ENCODE measurements around the gene SCG3.
A peak's percentile ranks its signal among the peaks of the same experiment; 100 is the strongest.

SCG3 gene

DNA sequence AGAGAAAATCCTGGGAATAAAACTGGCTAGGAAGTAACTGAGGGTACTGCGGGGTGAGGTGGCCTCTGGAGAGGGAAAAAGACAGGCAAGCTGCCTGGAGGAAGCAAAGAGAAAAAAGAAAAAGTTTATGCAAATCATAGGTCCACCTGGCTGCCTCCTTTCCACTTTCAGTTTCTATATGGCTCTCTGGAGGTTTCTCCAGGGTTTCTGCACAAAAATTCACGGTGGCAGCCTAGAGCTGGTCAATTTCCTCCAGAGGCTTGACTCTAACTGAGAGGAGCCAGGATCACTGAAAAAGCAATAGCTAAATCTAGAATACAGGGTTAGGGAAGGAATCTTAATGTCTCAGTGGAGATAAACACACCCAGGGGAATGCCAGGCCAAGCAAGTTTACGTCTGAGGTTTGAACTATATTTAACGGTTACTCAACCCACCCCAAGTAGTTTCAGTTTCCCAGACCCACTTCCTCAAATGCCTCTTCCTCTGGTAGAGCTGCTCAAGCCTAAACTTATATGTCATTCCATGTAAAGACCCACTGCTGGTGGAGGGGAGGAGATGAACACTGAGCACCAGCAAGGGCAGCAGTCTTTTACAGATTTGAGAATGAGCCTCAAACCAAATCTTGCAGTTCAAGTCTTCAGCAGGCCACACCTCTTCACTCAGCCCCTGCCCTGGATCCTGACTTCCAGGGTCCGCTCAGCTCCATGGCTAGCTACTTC, 50.4 kb downstream of the SCG3 start:
- peak; percentile 27 to 81 for DNase-seq

DNA sequence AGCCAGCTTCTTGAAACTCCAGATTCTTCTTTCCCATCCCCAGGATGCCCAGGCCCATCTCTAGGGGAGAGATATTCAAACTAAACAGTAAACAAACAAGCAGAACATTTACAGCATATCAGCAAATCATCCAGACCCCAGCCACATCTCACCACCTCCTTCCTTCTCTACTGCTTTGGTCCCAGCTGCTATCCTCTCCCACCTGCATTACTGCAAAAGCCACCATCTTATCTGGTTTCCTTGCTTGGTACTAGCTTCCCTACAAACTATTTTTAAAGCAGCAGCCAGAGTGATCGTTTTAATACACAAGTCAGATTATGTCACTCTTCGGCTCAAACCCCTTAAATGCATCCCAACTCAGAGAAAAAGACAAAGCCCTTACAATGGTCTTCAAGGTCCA, 51.3 kb downstream of the SCG3 start:
- peak in 1 of 2 experiments; percentile 10 for DNase-seq

DNA sequence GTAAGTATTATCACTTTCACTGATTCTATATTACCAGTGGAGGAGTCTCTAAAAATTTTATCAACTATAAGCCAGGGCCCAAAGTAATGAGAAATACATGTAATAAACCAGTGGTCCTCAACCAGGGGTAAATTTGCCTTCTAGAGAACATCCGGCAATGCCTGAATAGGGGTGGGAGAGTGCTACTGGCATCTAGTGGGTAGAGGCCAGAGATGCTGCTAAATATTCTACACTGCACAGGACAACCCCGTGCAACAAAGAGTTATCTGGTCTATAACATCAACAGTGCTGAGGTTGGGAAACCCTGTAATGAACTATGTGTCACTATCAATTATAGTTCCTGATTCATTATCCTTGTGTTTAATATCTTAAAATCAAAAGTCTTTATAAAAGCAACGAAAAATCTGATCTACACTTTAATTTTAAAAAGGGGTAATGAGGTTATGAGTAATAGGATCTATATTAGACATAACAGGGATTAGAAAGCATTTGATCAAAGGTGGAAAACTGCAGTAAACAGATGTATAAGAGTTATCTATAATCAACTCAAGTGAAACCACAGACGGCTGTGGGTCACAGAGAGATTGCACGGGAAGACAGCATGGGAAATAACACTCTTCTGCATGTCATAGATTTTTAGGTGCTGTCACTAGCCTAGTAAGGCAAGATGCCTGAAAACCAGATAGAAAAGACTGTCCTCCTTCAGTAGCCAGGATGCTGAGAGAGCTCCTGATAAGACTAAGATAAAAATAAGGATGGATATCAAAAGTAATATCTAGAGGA, 54.1 kb downstream of the SCG3 start:
- peak in 1 of 2 experiments; percentile 21 for DNase-seq

DNA sequence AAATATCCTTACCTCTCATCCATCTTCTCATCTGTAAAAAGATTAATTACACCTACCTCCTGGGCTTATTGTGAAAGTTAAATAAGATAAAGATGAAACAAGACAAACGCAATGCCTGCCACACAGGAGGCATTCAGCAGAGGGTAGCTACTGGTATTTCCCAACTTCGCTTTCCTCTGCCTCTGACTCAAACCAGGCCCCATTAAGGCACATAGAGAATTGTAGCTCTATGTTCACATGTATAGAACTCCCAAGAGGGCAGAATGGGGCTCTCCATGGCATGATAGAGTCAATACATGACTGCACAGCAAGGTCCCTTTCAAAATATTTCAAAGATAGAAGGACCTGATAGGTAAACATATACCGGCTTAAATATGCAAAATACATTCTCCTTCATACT, 54.8 kb downstream of the SCG3 start:
- peak in 1 of 2 experiments; percentile 40 for DNase-seq

DNA sequence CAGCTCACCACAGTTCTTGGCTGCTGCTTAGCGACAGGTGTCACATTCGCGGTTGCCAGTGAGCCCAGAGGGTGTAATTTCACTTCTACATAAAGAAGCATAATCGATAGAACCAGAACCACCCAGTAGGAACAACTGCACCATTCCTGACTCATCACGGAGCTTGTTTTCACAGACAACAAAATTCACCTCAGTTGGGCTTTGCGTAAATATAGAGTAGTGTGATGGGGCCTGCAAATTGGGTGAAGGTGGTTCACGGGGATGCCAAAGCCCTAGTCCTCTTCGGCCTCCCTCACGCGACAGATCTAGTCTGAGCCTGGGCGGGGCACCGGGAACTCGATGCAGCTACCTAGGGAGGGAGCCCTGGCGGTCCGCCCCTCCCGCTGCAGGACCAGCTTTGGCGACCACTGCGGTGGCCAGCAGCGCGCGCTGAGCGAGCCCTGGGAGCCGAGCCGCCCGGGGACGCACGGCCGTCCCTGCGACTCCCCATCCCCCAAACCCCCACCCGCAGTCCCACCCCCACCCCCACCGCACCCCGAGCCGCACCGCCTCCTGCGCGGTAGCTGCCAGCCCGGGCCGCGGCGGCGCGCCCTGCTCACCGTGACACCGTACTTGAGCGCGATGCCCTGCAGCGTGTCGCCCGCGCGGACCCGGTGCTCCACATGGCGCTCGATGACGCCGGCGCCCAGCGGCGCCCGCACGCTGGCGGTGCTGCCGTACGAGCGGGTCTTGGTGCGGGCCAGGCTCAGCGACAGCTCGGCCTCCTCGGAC, 55.6 kb downstream of the SCG3 start:
- peak; percentile 52 to 81 for DNase-seq

DNA sequence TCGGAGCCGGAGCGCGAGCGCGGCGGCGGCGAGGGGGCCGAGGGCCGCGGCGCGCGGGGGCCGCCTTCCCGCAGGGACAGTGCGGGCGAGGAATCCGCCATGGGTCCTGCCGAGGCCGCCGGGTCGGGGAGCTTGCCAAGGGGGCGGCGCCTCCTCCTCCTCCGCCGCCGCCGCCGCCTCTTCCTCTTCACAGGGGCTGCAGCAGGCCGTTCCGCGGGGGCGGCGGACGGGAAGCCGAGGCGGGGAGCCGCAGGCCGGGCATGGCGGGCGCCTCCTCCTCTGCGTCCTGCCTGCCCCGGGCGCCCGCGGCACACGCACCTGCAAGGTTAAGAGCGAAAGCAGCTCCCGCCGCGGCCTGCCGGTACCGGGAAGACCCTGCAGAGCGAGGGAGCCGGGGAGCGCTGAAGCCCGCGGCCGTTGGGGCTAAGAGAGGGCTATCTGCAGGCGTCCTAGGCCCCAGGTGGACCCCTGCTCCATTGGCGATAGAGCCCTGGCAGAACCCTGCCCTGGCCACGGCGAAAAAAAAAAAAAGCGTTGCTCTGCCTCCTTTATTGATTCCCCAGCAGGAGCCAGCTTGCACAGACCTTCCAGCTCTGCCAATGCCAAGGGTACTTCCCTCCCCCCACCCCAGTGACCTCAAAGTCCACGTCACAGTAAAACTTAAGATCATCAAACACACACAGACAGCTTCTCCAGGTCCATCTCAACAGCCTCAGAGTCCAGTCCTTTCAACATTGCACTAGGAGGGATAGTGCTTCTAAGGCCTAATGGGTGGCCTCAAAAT, 56.4 kb downstream of the SCG3 start, which contains the start of gene LYSMD2:
Gene LYSMD2, minus strand, starts transcription at position 134 of the 784 bp plus-strand sequence. Its CDS starts 33 bp downstream, at position 101.
- peak; percentile 12 to 69 for DNase-seq

DNA sequence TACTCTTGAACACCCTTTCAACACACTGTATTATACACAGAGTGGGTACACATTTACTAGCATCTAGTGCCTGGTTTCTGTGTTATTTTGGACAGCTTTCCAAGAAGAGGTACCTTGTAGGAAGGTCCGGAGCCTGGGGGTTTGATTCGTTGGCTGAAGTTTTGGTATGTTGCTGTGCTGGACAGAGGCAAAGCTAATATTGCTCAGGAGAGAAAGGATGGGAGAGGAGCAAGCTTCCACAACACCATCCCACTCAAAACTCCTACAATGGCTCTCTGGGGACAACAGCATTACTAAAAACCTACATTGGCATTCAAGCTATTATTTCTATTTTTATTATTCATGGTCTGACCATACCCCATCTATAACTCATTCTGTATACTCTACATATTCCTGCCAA, 57.2 kb downstream of the SCG3 start:
- DNase-seq, result no peak

DNA sequence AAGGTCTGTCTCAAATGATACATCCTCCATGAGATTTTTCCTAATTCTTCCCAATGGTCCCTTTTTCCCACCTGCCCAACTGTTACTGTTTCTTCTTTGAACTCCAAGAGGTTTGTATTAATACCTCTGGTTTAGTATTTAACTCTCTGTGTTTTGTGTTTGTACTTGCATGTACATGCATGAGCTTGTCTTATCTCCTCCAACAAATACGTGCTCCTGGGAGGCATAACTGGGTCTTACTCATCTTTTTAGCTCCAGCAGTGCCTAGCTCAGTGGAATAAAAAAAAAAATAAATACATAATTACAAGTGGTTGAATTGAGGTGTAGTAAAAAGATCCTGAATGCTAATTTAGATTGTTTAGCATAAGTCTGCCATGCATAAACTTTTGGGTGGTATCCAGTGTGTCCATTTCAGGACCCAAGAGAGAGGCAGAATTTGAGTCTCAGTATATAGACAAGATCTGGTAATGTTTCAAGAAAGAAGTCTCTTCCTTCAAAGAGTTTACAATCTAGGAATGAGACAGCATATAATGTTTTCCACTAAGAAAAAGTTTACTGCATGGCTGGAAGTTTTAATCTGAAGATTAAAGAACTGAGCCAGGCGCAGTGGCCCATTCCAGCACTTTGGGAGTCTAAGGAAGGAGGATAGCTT, 57.9 kb downstream of the SCG3 start:
- DNase-seq, result no peak

DNA sequence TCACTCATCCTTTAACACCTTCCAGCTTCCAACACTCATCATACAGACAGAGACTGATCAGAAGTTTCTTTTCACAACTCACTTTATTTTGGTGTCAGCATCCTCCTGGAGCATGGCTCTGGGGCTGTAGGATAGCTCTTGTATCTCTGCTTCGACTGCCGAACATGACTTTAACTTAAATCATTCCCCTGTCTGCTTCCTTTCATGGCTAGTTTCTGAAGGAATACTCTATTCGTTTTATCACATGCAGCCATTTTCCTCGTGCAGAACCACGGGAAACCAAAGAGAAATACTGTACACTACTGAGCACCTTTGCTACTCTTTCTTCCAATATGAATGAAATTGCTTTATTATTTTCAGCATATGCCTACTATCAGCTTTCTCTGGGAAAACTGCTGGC, 68.0 kb downstream of the SCG3 start:
- no peak for DNase-seq

DNA sequence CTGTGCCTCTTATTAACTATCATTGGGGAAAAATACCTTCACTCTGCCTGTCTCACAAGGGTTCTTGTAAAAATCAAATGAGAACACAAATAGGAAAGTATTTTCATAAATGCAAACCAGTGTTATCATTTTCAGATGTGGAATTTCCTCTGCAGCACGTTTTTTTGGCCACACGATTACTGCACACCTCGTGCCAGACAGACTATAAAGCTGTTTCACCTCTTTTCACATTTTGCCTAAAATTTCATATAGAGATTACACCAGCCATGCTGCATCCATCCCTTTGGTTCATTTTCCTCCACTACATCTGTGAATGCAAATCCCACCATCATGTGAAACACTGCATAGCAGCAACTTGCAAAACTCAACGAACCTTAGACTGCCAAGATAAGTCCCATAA, 68.9 kb downstream of the SCG3 start:
- DNase-seq, result peak; percentile 45 to 54

DNA sequence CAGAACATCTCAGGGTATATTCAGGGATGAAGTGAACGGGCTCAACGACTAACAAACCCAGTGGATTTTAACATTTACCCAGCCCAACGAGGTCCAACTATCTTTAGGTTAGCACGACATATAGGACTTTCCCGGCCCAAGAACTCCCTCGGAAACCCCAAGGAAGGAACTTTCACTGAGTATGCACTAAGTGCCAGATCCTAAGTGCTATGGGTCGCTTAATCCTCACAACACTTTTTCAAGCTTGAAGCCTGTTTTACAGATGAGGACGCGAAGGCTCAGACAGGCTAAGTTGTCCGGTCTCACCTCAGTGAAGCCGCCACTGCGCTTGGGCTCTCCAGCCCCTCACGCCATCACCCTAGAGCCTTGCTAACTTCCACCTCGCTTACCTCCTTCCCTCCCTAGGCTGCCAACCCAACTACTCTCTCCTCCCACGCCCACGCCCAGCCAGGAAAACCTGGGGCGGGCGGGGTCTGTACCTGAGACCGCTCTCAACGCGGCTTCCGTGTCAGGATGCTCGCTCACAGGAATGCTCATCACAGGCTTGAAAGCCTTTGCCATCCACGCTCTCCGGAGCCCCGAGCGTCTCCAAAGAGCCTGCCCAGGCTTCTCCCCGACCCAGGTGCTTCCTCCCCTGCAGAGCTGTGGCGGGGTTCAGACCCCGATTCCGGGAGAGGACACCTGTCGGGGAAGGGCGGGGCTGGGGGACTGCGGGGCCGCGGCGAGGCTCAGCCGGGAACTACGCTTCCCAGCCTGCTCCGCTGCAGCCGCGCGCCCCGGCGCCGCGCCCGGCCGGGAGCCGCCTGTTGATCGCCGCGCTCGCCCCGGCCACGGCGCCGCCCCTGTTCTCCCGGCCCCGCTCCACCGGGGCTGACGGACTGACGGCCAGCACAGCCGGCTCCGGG, 69.7 kb downstream of the SCG3 start, which contains the start of gene TMOD2:
Gene TMOD2, plus strand, starts transcription at position 806 of the 905 bp plus-strand sequence. CDS start 14,845 bp downstream, outside the sequence.
- peak; percentile 72 to 91 for DNase-seq

DNA sequence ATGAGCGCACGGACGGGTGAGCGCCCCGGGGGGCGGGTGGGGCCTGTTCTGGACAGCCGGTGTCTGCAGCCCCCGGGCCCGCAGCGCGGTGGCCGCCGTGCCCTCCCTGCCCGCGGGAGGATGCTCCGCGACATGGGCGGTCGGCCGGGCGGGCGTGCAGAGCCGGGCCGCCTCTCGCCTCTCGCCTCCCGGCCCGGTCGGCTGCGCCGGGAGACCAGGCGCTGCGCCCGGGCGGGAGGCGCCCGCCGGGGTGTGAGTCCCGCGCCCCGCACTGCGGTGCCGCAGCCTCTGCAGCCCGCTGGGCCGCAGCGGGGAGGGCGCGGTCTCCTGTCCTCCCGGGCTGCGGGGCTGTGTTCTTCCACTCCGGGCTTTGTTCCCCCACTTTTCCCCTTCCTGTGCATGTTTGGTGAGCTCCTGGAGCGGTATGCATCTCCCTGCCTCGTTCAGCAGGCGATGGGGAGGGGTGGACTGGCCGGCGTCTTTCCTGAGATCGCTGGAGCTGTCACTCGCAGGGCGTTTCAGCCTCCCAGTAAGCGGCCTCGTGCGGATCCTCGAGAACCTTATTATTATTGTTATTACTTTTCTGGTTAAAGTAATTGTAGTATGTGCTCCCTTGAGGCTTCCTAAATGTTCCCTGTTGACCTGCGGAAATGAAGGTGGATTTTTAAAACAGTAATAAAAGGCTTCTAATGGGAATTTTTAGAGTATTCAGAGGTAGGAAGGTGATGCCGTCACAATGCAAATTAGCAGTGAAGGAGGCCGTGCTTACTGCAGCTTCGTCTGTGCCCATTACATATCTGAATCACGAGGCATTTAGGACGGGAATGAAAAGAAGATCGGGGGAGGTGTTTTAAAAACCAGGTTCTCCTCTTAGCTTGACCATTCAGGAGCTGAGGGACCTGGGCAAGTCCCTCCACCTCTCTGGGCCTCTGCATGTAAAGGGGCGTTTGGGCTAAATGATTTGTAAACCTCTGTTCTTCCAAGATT, 70.7 kb downstream of the SCG3 start:
- peak; percentile 29 to 75 for DNase-seq

DNA sequence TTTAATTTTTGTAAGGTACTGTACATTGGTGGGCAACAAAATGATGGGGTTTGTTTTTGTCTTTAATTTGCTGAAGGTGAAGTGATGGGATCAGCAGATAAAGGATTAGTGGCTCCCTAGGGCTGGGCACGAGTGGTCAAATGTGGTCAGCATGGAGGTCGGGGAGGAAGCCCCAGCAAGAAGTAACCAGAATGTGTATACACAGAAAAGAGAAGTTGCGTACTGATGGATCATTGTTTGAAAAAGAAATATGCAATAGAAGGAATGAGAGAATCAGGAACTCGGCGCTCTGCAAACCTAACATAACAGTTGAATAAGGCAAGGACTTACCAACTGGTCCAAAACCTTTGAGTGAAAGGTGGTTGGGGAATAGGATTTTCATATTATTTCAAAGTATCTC, 71.6 kb downstream of the SCG3 start:
- DNase-seq, result no peak

DNA sequence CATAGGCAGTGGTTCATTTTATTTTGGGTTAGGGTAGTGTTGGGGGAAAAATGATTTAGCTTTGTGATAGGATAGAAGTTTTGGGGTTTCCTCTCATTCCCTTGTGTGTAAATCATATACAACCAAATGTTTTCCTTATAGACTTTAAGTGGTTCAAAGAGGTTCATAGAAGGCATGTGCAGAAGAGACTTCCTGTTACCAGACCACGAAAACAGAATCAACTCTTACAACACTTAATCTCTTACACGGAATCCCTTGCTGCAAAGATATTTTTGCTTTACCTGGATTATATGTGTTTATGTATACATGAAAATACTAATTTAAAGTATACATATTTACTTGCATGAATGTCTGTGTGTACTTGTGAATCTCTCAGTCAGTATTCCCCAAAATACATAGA, 73.0 kb downstream of the SCG3 start:
- DNase-seq, result no peak

DNA sequence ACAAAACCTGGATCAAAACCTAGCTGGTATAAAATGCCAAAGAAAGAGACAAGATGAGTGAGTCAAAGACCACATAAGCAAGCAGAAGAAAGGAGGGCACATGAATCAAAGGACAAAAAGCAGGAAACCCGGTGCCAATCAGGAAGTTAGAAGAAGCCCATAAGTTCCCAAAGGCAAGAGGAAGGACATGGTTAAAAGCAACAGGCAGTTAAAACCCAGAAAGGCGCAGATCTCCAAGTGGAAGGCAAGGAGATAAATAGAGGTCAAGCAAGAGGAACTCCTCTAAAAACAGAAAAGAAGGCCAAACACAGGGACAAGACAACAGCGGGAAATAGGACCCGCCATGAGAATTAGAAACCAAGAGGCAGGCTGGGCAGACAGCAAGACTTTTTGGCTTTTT, 74.5 kb downstream of the SCG3 start:
- DNase-seq, result no peak

DNA sequence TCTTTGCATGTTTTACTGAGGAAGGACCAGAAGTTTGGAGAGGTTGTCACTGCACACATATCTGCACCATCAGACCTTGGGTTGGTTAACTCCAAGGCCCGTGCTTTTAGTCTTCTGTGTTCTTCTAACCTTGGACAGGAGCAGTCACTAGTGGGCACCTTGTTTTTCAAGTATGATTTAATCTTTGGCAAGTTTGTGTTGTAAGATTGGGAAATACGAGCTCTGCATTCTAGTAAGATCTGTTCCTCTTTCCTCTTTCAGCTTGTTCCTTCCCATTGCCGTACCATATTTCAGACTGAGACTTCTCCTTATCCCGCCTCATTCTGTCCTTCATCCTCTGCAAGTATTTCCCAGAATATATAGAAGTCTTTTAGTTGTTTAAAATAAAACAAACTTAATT, 75.2 kb downstream of the SCG3 start:
- DNase-seq, result no peak

DNA sequence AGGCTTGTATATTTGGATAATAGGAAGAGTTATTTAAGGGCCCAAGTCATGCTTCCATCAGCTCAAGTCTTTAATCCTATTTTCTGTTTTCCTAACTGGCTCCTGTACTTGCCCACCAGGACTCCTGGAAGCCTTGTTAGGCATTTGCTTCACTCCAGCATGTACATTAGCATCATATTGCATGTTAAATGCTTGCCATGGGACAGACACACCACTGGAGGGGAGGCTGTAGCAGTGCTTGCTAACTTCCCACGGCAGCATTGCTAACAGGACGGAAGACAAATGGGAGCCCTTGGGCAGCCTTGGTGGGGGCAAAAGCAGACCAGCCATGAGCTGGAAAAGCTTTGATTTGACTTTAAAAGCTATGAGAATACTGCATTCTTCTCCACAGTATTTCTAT, 76.1 kb downstream of the SCG3 start:
- DNase-seq, result no peak

DNA sequence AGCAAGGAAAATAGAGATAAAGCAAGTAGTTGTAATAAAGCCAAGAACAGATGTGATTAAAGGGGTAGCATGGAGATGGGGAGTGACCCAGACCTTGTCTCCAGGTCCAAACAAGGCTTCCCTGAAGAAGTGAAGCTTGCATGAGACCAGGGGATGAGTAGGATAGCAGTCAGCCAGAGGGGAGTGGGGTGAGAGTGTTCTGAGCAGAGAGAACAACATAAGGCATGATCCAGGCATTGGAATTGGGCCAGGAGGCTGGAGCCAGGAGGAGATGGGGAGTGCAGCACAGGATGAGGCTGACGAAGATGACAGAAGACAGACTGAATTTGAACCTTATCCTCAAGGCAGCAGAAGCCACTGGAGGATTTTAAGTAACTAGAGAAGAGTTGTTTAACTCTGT, 77.3 kb downstream of the SCG3 start:
- DNase-seq, result no peak

DNA sequence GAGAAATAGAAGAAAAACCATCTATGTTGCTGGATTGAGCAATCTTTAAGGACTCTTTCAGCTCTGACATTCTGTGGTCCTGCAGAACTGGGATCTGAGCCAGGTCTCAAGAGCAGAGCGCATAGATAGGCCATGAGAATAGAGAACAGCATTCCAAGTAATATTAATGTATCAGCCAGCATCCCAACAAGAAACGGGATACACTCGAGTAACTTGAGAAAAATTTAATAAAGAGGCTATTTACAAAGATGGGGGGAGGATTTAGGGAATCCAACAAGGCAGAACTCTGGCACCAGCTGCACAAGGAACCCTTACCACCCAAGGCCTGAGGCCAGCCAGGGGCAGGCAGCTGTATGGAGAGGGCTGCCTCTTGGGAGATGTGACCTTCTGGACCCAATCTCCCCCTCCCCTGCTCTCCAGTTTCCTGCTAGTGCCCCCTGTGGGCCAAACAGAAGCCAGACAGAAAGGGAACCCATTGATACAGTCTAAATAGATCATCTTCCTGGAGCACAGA, 78.3 kb downstream of the SCG3 start:
- peak in 1 of 2 experiments; percentile 28 for DNase-seq

Measured in NCI-H526 (cell line).